Astrocyte of the cerebellum (primary cell): ENCODE measurements around the gene UBE2L3.

Experiments used
- DNase-seq: peaks from one replicate; pipeline ENCODE4 v3.0.0-alpha.2; 2011; ENCODE audit warnings: low read depth
- H3K4me3 ChIP-seq: 2 replicates; pipeline ENCODE4 v1.5.1; 2011; ENCODE audit warnings: mild to moderate bottlenecking, low read depth, low read length, moderate library complexity
- CTCF ChIP-seq: IDR thresholded peaks from 2 replicates; pipeline ENCODE4 v1.5.1; 2012; ENCODE audit warnings: low read length, low read depth, moderate library complexity, mild to moderate bottlenecking; ENCODE audit errors: missing control alignments
- in situ Hi-C: cut with HindIII; loops from 2 replicates; pipeline ENCODE4 v1.10.0; 2017; ENCODE audit warnings: low sequenced_read_pairs

The UBE2L3 gene

DNA sequence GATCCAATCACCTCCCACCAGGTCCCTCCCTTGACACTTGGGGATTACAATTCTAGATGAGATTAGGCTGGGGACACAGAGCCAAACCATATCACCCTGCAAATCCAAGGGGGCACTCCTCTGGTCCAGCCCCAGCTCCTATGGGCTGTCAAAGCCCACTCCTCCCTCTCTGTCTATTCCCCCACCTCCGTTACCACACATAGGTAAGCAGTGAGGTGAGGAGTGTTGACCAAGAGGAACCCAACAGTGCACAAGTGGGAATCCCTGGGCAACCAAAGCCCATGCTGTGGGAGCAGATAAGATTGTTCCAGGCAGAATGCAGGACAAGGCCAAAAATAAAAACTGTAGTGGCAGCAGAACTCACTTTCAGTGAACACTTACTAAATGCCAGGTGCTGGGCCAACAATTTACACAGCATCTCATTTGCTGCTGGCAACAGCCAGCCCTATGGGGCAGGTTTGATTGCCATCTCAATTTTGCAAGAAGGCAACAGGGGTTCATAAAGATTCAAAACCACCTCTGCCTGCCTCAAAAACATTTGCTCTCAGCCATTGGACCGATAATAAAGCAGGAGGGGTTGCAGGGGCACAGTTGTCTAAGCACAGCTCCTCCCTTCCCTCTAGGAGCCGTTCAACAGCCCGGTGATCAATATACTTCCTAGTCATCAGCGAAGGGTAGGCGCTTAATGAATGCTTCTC, 83.5 kb downstream of the UBE2L3 start:
- DNase-seq, result no peak
- no peak for TF ChIP-seq CTCF
- in situ Hi-C loops, result no loop called here
- H3K4me3 ChIP-seq, result peak overlapping the region; percentile 78

DNA sequence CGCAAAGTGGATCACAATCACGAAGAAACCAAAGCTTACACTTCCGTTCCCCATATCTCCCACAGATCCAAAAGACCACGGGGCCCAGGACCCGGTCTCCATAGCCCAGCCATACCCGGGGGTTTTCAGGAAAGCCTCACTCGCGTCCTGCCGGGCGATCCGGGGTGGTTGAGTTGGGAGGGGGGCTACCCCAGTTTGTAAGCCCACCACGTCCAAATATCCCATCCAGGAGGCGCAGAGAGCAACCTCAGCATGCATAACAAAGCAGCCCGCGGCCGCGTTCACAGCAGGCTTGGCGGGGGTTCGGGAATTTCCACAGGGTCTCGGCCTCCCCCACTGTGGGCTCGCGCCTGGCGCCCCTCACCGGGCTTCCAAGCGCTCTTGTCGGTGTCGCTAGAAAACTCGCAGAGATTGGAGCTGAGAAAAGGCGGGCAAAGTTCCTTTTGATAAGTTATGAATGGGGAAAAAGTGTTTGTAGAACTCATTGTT, 84.1 kb downstream of the UBE2L3 start:
- in situ Hi-C loops, result no loop called here
- no peak for TF ChIP-seq CTCF
- peak overlapping the region; percentile 78 for H3K4me3 ChIP-seq
- DNase-seq, result no peak

- TF ChIP-seq CTCF, result no peak
- in situ Hi-C loops, result no loop called here
- DNase-seq, result peak; percentile 73
- H3K4me3 ChIP-seq, result peak overlapping the region; percentile 78
Observed at GRCh38 chr22:21652010-21652546, 84.6 kb downstream of the UBE2L3 start.

GRCh38 chr22:21652547-21653545, 85.3 kb downstream of the UBE2L3 start:
- no peak for DNase-seq
- peak overlapping the region; percentile 78 for H3K4me3 ChIP-seq
- in situ Hi-C loops, result no loop called here
- TF ChIP-seq CTCF, result no peak

GRCh38 chr22:21657020-21657359, 89.5 kb downstream of the UBE2L3 start:
- H3K4me3 ChIP-seq, result peak overlapping the region; percentile 49
- no peak for DNase-seq
- in situ Hi-C loops, result no loop called here
- no peak for TF ChIP-seq CTCF

DNA sequence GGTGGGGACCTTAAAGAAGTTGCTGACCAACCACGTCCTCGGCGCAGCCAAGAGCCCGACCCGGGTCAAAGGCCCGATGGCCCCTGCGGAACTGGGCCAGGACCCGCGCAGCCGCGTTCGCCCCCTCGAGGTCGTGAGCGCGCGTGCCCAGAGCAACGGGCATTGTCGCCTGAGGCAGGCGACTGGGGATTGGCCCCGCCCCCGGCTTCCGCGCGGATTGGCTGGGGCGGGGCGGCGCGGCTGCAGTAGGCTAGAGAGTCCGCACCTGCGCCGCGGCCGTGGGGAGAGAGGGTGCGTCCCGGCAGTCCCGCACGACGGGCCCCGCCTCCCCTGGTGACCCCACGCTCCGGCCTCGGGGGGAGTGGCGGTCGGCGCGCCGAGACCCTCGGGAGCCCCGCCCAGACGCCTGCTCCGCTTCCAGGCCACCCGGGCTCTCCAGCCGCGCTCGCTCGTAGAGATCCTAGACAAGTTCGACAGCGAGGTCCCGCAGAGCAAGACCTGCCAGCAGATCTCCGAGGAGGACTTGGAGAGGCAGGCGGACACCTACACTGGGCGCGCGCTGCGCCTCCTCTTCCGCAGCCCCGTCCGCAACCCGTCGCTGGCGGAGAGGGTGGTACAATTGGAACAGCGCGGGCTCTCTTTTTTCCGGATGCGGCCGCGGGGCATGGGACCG, 90.0 kb downstream of the UBE2L3 start:
- no peak for TF ChIP-seq CTCF
- DNase-seq, result no peak
- H3K4me3 ChIP-seq, result peak overlapping the region; percentile 49
- in situ Hi-C loops, result no loop called here
